ENCODE measurements around the gene ARHGAP5. TPM values are rescaled to one million over a fixed set of nuclear protein-coding genes. Genes with fewer than 3 reads are reported as not detected.

The ARHGAP5 gene
- total and polyA plus RNA-seq, 2 donors (not counting 1 experiment from before 2014, with no cell fraction given): 6.4 to 65.0 TPM

DNA sequence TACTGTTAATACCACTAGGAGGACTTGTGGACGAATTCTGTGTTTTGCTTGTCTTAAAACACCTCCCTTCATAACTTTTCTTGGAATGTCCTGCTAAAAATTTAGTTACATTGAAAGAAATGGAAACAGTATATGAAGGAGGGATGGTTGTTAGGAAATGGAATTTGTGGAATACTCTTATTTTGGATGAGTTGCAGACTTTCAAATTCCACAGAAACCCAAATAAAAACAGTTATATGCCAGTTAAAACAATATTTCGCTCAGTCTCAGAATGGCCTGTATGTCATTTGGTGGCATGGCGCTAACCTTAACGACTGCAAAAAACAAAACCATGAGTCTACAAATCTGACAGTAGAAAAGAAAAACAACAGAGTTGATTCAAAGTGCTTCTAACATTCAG is 12.2 kb upstream of the ARHGAP5 start:
- no peaks in the 10 kb centered on the region for H3K36me3 ChIP-seq (replicated peaks in 1 of 2; ENCODE audit: control extremely low read depth in 1 of 2, control insufficient read depth in 1 of 2, extremely low read depth in 1 of 2, insufficient read depth in 2 of 2, low read length in 1 of 2)
- no peak overlapping the region for H3K4me3 ChIP-seq (ENCODE audit: control extremely low read depth in 1 of 5, extremely low read depth in 1 of 5, insufficient read depth in 1 of 5, low read depth in 2 of 5, low read length in 4 of 5)
- peaks cover 0 to 3% (median 0%) of the 10 kb centered on the region in 4 experiments for H3K27me3 ChIP-seq (replicated peaks in 1 of 4; ENCODE audit: control extremely low read depth in 1 of 4, control insufficient read depth in 3 of 4, insufficient read depth in 4 of 4, low read length in 3 of 4)
- DNase-seq: no peak
- no peaks in the 10 kb centered on the region for H3K79me2 ChIP-seq (ENCODE audit: control insufficient read depth, insufficient read depth, low read length)
- no peaks in the 10 kb centered on the region for H3K4me1 ChIP-seq (ENCODE audit: control insufficient read depth in 2 of 2, insufficient read depth in 2 of 2, low read length in 2 of 2)
- Mint-ChIP-seq H3K9me3 (ENCODE audit: insufficient read depth) (no peaks in the 10 kb centered on the region), H3K27me3 (peaks cover 6% of the 10 kb centered on the region), H3K4me3 (no peak overlapping the region), H3K4me1 (no peaks in the 10 kb centered on the region), H3K27ac (no peak overlapping the region)
- H3K4me2 ChIP-seq (replicated peaks; ENCODE audit: low read depth, low read length, poor library complexity, severe bottlenecking): no peak overlapping the region
- TF ChIP-seq EZH2 (IDR thresholded peaks at IDR 0.05; ENCODE audit: borderline replicate concordance, insufficient read depth, low read depth, low read length, poor library complexity, severe bottlenecking): no peak
- TF ChIP-seq, protein P1, sequence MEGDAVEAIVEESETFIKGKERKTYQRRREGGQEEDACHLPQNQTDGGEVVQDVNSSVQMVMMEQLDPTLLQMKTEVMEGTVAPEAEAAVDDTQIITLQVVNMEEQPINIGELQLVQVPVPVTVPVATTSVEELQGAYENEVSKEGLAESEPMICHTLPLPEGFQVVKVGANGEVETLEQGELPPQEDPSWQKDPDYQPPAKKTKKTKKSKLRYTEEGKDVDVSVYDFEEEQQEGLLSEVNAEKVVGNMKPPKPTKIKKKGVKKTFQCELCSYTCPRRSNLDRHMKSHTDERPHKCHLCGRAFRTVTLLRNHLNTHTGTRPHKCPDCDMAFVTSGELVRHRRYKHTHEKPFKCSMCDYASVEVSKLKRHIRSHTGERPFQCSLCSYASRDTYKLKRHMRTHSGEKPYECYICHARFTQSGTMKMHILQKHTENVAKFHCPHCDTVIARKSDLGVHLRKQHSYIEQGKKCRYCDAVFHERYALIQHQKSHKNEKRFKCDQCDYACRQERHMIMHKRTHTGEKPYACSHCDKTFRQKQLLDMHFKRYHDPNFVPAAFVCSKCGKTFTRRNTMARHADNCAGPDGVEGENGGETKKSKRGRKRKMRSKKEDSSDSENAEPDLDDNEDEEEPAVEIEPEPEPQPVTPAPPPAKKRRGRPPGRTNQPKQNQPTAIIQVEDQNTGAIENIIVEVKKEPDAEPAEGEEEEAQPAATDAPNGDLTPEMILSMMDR (IDR thresholded peaks at IDR 0.05): no peak
- no peak overlapping the region for H3K9ac ChIP-seq (ENCODE audit: low read length)
- intact Hi-C loops (cut with micrococcal nuclease): no loop called here
- no peak for ATAC-seq (ENCODE audit: low read depth)
- 94% methylated on average over 3 of the region's 4 CpGs for WGBS (ENCODE audit: insufficient coverage)
- POLR2A ChIA-PET: no interaction called here
- no peak overlapping the region for H3K27ac ChIP-seq (ENCODE audit: low read length in 2 of 2)
- H3K9me3 ChIP-seq (ENCODE audit: control extremely low read depth in 1 of 3, control insufficient read depth in 2 of 3, insufficient read depth in 1 of 3, low read length in 2 of 3): no peaks in the 10 kb centered on the region
- H4K20me1 ChIP-seq (ENCODE audit: control insufficient read depth, insufficient read depth, low read length, poor library complexity, severe bottlenecking): no peaks in the 10 kb centered on the region
- CTCF ChIA-PET: interaction anchor here (1.4 kb wide), 1 partner anchor 190 kb away, joined by 5 read pairs; no protein-coding TSS in a partner anchor
- no peak overlapping the region for H2AFZ ChIP-seq (ENCODE audit: insufficient read depth, low read depth, low read length, poor library complexity, severe bottlenecking)

DNA sequence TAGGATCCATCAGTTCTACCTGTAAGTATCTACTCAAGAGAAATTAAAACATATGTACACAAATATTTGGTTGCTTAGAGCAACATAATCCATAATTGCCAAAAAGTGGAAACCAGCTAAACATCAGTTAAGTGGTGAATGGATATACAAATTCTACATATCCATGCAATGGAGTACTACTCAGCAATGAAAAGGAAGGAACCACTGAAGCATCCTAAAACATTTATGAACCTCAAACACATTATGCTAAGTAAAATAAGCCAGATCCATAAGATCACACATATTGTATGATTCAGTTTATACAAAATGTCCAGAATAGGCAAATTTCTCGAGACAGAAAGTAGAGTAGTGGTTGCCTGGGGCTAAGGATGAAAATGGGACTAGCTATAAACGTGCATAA is 8.4 kb upstream of the ARHGAP5 start:
- Mint-ChIP-seq H3K9me3 (ENCODE audit: insufficient read depth) (no peaks in the 10 kb centered on the region), H3K4me1 (peaks cover under 1% of the 10 kb centered on the region), H3K27ac (no peak overlapping the region), H3K27me3 (peaks cover 3% of the 10 kb centered on the region), H3K4me3 (no peak overlapping the region)
- no peak overlapping the region for H3K4me2 ChIP-seq (replicated peaks; ENCODE audit: low read depth, low read length, poor library complexity, severe bottlenecking)
- H2AFZ ChIP-seq (ENCODE audit: insufficient read depth, low read depth, low read length, poor library complexity, severe bottlenecking): no peak overlapping the region
- H3K79me2 ChIP-seq (ENCODE audit: control insufficient read depth, insufficient read depth, low read length): no peaks in the 10 kb centered on the region
- TF ChIP-seq, protein P1 (IDR thresholded peaks at IDR 0.05): no peak
- no peak for TF ChIP-seq EZH2 (IDR thresholded peaks at IDR 0.05; ENCODE audit: borderline replicate concordance, insufficient read depth, low read depth, low read length, poor library complexity, severe bottlenecking)
- WGBS (ENCODE audit: insufficient coverage): 94% methylated on average over 2 of the region's 2 CpGs
- ChIA-PET POLR2A (no interaction called here), CTCF (interaction anchor here (0.6 to 11.0 kb wide), 3 partner anchors 145 to 191 kb away, joined by 3 to 303 read pairs (median 6); no protein-coding TSS in a partner anchor)
- H3K9ac ChIP-seq (ENCODE audit: low read length): no peak overlapping the region
- no peaks in the 10 kb centered on the region for H3K9me3 ChIP-seq (ENCODE audit: control extremely low read depth in 1 of 3, control insufficient read depth in 2 of 3, insufficient read depth in 1 of 3, low read length in 2 of 3)
- no peak for ATAC-seq (ENCODE audit: low read depth)
- no peaks in the 10 kb centered on the region for H4K20me1 ChIP-seq (ENCODE audit: control insufficient read depth, insufficient read depth, low read length, poor library complexity, severe bottlenecking)
- H3K4me3 ChIP-seq (ENCODE audit: control extremely low read depth in 1 of 5, extremely low read depth in 1 of 5, insufficient read depth in 1 of 5, low read depth in 2 of 5, low read length in 4 of 5): no peak overlapping the region
- peaks cover 0 to 3% (median 0%) of the 10 kb centered on the region in 4 experiments for H3K27me3 ChIP-seq (replicated peaks in 1 of 4; ENCODE audit: control extremely low read depth in 1 of 4, control insufficient read depth in 3 of 4, insufficient read depth in 4 of 4, low read length in 3 of 4)
- intact Hi-C loops (cut with micrococcal nuclease): no loop called here
- no peaks in the 10 kb centered on the region for H3K36me3 ChIP-seq (replicated peaks in 1 of 2; ENCODE audit: control extremely low read depth in 1 of 2, control insufficient read depth in 1 of 2, extremely low read depth in 1 of 2, insufficient read depth in 2 of 2, low read length in 1 of 2)
- H3K4me1 ChIP-seq (ENCODE audit: control insufficient read depth in 2 of 2, insufficient read depth in 2 of 2, low read length in 2 of 2): no peaks in the 10 kb centered on the region
- H3K27ac ChIP-seq (ENCODE audit: low read length in 2 of 2): no peak overlapping the region
- DNase-seq: no peak

Measured in B cell (primary cell).